Fibroblast of skin of right biceps (primary cell): ENCODE data around the gene HLCS.

Experiments
- DNase-seq: peaks from one replicate; pipeline ENCODE4 v3.0.0-alpha.2; 2013

The HLCS gene

GRCh38 chr21:36985751-36986594 is 19.5 kb upstream of the HLCS start:
- no peak for DNase-seq

- no peak for DNase-seq
Observed at GRCh38 chr21:36981977-36982700, 15.7 kb upstream of the HLCS start.

- DNase-seq, result no peak
Observed at GRCh38 chr21:36981049-36981391, 14.6 kb upstream of the HLCS start.

DNA sequence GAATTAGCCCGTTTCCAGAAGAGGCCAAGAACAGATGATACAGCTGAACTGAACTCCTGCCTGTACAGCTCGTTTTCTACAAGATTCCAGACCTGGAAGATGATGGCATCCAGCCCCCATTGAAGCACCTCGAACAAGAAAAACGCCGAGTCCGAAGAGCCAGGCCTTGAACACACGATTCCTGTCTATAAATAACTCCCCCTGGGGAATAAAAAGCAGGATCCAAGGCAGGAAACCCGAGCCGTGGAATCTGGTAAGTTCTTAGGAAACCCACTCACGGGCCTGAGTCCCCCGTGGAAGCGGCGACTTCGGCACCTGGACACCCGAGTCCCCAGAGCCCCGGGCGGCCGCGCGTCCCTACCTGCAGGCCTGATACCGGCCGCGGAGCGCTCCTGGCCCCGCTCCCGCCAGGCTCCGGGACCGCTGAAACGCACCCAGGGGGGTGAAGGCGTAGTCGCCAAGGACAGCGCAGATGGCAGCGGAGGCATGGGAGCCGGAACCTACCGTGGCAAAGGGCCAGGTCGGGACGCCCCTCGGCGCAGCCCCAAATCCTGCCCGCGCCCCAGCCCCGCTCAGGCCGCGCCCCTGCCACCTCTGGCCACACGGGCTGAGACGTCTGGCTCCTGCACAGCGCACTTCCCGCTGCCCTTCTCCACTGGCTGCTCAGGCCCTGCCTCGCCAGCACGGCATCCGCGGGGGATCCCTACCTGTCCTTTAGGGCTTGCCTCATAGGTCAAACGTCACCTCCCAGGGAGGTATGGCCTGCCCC is 14.0 kb upstream of the HLCS start:
- DNase-seq, result peak; percentile 37

GRCh38 chr21:36976882-36977651 is 10.6 kb upstream of the HLCS start:
- peak; percentile 80 for DNase-seq

- DNase-seq, result no peak
Observed at GRCh38 chr21:36976228-36976861, 9.9 kb upstream of the HLCS start.

GRCh38 chr21:36974851-36975192 is 8.4 kb upstream of the HLCS start:
- DNase-seq, result no peak

- no peak for DNase-seq
Observed at GRCh38 chr21:36973986-36974850, 7.7 kb upstream of the HLCS start.

DNA sequence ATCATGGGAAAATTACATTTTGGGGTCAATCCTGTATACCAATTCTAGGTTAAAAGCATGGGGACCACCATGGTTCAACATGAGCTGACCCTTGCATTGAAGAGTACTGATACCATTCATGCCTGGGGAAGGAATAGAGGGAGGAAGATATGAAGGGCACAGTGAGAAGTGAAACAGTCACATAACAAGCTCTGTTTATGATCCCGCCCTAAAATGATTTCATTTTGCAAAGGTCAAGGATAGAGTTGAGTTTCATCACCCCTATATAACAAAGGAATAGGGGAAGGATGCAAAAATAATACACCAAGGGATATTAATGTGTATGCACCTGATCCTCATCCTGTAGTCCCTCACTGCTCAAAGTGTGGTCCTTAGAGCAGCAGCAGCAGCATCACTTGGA is 2.5 kb upstream of the HLCS start:
- no peak for DNase-seq

GRCh38 chr21:36968414-36968813 is 1.9 kb upstream of the HLCS start:
- no peak for DNase-seq

- no peak for DNase-seq
Observed at GRCh38 chr21:36966821-36967768, 626 bp upstream of the HLCS start.

DNA sequence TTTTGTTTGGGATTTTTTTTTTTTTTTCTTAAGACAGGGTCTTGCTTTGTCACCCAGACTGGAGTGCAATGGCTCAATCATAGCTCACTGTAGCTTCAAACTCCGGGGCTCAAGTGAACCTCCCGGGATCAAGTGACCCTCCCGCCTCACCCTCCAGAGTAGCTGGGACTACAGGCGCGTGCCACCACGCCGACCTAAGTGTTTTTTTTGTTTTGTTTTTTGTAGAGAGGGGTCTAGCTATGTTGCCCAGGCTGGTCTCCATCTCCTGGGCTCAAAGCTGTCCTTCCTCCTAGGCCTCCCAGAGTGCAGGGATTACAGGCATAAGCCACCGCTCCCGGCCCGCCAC is 776 bp downstream of the HLCS start:
- DNase-seq, result no peak

DNA sequence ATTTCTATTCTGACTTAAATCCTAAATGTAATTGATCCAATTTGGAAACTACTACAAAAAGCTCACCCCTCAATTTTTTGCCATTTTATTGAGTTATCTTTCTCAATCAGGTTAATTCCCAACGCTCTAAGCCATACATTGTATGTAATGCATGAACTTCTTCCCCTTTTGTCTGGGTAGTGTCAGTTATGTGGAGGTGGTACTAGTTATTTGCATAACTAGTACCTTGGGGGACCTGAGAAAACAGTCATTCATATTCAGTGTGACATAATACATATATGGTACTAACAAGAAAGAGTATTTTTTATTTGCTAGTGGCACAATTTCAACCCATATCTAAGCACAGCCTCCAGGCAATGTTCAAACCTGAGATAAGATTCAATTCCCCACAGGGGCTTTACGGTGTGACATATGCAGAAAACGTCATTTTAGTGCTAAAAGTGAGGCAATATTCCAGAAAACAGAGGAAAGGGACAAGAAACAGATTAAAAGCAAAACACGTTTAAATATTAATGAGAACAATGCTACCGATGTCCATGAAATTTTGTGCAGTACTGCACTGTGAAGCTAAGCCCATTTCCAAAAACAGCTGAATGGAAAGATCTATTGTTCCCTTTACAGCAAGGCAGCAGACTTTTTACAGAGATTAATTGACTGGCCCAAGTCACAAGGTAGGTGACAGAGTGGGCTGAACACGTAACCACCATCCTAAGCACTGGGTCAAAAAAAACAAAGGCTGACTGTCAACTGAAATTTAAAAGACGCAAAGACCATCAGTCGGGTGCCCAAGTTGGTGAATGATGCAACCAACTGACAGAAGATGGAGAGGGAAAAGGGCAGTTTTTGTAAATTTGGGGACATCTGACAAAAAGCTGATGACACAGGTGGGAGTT is 1.4 kb downstream of the HLCS start:
- no peak for DNase-seq

DNA sequence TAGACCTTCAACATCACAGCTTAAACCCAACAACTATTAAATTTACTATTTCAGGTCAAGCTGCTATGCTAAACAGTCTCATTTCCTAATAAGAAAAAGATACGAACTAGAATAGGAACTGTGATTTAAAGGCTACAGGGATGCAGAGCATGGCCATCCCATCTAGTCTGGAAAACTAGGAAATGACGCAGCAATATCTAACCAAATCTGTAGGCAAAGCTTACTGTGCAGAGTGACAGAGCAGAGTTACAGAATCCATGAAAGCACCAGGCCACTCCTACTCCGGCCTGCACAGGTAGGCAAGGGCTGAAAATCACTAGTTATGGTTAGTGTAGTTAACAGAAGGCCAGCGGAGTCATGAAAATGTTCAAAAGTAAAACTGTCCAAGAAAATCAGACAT is 2.1 kb downstream of the HLCS start:
- no peak for DNase-seq

DNA sequence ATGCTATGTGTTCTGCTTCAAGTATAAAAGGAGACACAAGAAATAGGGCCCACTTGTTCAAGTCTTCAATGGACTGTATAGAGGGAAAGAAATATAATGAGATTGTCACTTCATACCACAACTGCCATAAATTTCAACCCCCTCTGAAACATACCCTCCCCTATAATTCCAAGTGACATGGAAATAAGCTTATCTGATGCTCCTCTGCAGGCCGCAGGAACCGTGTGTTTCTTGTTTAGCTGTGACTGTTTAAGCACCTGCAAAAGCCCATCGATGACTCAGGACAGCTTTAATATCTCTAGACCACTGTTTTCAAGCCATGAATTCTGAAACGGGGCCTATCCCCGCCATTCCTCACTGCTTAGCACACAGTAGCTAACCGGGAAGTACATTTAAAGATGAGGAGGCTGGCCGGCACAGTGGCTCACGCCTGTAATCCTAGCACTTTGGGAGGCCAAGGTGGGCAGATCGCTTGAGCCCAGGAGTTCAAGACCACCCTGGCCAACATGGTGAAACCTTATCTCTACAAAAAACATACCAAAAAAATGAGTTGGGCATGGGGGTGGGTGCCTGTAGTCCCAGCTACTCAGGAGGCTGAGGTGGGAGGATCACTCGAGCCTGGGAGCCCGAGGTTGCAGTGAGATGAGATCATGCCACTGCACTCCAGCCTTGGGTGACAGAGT is 4.2 kb downstream of the HLCS start:
- no peak for DNase-seq

- DNase-seq, result no peak
Observed at GRCh38 chr21:36960676-36961284, 5.7 kb downstream of the HLCS start.

DNA sequence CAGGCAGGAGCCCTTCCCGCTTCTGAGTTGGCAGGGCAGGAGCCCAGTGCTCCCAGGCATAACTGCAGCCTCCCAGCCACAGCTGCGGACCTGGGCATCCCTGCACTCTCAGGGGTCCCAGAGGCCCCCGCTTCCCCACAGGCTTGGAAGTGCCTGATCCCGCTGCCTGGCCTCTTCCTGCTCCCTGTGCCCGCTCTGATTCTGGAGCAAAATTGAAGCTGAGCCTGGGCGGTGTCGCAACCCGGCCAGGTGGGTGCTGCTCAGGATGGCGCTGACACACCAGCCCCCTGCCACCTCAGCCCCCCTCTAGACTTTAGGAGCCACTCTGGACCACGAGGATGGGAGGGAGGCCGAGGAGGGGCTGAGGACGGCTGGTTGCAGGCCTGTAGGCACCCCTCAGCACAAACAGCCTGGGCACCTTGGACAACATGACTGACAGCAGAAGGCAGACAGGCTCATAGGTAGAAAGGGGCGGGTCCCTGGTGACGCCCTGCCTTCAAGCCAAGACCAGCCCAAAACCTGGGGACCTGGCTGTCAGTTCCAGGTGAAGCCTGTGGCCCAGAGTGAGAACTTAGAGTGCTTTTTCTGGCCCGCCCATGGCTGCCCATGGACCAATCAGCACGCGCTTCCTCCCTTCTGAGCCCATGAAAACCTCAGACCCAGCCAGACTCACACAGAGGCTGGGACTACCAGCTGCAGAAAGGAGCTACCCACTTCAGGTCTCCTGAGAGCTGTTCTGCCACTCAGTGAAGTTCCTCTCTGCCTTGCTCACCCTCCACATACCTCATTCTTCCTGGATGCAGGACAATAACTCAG is 7.2 kb downstream of the HLCS start:
- no peak for DNase-seq
